GM19238 (cell line): ENCODE data around the gene ARHGAP21.

Experiments
- DNase-seq: peaks from one replicate; pipeline ENCODE4 v3.0.0; 2011; ENCODE audit warnings: low spot score; ENCODE audit not compliant: insufficient read length

The ARHGAP21 gene

DNA sequence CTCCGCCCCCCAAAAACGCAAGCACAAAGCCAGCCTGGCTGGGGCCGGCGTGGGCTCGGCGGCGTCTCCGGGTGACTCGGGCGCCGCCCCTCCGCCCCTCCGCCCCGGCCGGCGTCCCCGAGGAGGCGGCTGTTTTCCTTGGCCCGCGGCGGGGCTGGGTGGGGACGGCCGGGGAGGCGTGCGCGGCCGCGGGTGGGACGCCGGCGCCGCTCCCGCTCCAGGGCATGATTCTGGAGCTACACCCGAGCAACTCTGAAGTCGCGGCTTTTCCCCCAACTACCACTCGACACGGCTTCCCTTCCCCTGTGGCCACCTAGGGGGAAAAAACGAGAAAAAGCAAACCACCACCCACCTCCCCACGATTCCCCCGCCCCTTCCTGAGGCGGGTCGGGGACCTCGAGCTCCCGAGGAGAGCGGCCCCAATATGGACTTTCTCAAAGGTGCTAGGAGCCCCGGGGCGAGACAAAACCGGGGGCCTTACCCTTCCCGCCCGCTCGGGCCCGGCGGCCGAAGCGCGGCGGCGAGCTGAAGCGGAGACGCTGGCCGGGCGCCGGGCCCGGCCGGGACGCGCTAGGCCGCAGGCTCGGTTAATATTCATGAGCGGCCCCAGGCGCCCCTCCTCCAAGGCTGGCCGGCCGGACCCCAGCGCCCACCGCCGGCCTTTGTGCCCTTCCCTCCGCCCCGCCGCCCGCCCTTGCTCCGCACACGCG is 856 bp downstream of the ARHGAP21 start:
- DNase-seq = peak; percentile 55

GRCh38 chr10:24722131-24722675 is 1.5 kb downstream of the ARHGAP21 start:
- no peak for DNase-seq

GRCh38 chr10:24721229-24722106 is 2.2 kb downstream of the ARHGAP21 start:
- DNase-seq = no peak

DNA sequence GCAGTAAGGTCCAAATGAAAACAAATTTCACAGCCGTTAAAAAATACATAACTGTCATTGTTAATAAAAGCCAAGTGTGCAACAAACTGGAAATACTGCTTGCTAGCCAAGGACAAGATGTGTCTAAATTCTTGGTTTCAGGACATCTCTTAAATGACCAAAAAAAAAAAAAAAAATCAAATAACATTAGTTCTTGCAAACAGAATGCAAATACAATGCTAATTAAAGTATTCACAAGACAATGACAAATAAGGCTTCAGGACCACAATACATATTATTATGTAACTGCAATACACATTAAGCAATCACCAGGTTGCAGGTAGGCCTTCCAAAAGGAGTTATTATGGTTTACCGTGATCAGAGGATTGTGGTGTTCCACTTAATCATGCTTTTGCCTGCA is 3.6 kb downstream of the ARHGAP21 start:
- DNase-seq = no peak

GRCh38 chr10:24718031-24718855 is 5.4 kb downstream of the ARHGAP21 start:
- no peak for DNase-seq

- no peak for DNase-seq
Observed at GRCh38 chr10:24716295-24716694, 7.4 kb downstream of the ARHGAP21 start.

DNA sequence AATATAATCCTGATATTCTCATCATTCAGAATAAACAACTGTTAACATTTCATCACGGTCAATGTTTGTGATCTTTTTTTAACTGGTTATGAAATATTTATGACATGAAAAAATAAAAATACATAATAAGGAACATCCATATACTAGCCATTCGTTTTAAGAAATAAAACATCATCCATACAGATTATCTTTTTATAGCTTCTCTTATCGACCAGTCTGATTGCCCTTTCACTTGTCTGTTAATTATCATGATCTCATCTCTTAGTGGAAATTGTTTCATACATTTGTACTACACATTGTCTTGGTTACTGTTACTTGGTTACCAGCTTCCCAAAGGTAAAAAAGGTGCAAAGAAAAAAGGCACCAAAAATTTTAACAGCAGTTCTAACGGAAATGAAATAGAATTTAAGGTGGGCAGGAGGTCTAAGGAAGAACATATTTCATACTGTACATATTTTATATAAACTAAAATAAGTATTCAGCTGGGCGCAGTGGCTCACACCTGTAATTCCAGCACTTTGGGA is 8.4 kb downstream of the ARHGAP21 start:
- no peak for DNase-seq

- no peak for DNase-seq
Observed at GRCh38 chr10:24713086-24713485, 10.6 kb downstream of the ARHGAP21 start.

DNA sequence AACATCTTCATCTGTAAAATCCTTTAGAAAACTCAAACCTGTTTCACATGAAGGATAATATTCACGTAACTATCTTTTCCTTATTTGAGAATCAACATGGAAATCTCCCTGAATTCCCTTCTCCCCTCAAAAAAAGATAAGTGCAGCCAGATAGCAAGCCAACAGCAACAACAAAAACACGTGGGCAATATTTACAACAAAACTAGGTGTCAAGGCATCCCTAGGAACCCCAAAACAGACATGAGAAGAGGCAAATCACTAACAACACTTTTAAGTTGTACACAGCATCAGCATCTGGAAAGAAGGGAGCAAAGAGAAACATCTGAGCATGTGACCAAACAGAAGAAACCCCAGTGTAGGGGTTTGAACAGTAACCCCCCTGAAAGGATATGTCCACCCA is 12.2 kb downstream of the ARHGAP21 start:
- no peak for DNase-seq

- DNase-seq = no peak
Observed at GRCh38 chr10:24708081-24708480, 15.6 kb downstream of the ARHGAP21 start.

- DNase-seq = no peak
Observed at GRCh38 chr10:24707445-24707844, 16.2 kb downstream of the ARHGAP21 start.

GRCh38 chr10:24706479-24707118 is 17.1 kb downstream of the ARHGAP21 start:
- DNase-seq = peak; percentile 10

DNA sequence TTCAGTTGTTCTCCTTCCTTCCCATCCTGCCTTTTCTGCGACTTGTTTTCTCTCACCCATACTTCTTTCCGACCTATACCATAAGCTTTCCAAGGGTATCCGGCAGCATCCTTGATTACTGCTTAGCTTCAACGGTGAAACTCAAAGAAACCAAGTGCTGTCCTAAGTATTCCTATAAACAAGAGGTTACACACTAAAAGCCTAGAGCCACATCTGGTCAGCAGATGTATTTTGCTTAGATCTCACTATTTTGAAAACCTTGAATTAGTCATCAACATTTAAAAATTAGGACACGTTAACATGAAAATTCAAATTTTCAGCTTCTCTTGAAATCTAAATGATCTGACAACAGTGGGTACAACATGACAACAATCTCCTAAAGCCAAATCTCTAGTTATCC is 20.0 kb downstream of the ARHGAP21 start:
- DNase-seq = no peak

- peak; percentile 20 for DNase-seq
Observed at GRCh38 chr10:24701447-24701846, 22.2 kb downstream of the ARHGAP21 start.

GRCh38 chr10:24700948-24701347 is 22.7 kb downstream of the ARHGAP21 start:
- no peak for DNase-seq

- no peak for DNase-seq
Observed at GRCh38 chr10:24698270-24698669, 25.4 kb downstream of the ARHGAP21 start.

DNA sequence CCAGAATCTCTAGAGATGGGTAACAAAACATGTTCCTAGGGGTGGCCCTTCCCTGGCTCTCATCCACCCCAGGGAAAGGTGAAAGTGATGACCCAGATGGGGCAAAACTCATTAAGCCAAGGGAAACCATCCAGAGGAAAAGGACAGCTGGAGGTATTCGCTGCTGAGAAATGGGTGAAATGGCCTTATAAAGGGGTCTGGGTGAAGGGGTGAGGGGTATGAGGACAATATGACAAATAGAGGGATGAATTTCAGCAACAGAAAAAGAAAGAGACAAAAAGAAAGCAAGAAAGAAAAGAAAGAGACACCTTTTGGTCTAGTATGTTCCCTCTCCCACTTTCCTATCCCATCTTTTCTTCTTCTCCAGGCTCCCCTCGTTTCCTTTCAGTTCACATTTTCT is 26.6 kb downstream of the ARHGAP21 start:
- no peak for DNase-seq

GRCh38 chr10:24695452-24695851 is 28.2 kb downstream of the ARHGAP21 start:
- DNase-seq = no peak

GRCh38 chr10:24694086-24694485 is 29.6 kb downstream of the ARHGAP21 start:
- no peak for DNase-seq

DNA sequence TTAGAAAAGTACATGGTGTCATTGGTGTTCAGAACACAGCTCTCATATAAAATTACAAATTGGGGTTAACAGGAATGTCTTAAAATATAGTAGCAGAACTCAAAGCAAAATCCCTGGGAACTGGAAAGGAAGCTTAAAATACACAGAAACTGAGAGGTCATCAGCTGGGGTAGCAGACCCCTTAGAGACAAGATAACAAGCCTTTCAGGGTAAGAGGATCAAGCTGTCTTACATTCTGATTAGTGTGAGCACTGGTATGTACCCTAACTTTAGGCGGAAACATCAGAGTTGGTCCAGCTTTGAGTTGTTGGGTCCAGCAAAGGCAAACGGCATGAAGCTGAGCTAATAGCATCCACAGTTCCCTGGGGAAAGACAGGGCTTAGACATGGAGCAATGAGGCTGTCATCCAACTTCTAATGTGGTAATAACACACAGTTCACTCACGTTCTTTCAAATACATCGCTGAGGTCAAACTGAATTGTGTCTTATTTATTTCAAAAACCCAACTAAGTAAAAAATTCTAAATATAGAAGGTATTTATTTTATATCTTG is 32.6 kb downstream of the ARHGAP21 start:
- no peak for DNase-seq
